HEK293 (cell line): ENCODE measurements around the gene TBX6.
A peak's percentile ranks its signal among the peaks of the same experiment; 100 is the strongest.

ENCODE experiments used
- IKZF3 ChIP-seq: fragments of 450-650 bp; IDR thresholded peaks from 2 replicates; pipeline ENCODE4 v1.5.0; 2018; ENCODE audit warnings: missing biosample characterization, mild to moderate bottlenecking, missing genetic modification characterization, moderate library complexity
- SALL2 ChIP-seq: fragments of 450-650 bp; formaldehyde crosslinking; IDR thresholded peaks from 2 replicates; pipeline ENCODE4 v1.5.0; 2017; ENCODE audit warnings: missing biosample characterization, mild to moderate bottlenecking, missing genetic modification characterization, borderline replicate concordance
- SP7 ChIP-seq: fragments of 450-650 bp; formaldehyde crosslinking; IDR thresholded peaks from 2 replicates; pipeline ENCODE4 v1.5.1; 2016; ENCODE audit warnings: missing biosample characterization, missing genetic modification characterization
- ZBTB20 ChIP-seq: fragments of 450-650 bp; formaldehyde crosslinking; IDR thresholded peaks from 2 replicates; pipeline ENCODE4 v1.5.1; 2016; ENCODE audit warnings: missing biosample characterization, missing genetic modification characterization
- ZBTB48 ChIP-seq: fragments of 450-650 bp; formaldehyde crosslinking; IDR thresholded peaks from 2 replicates; pipeline ENCODE4 v1.5.1; 2016; ENCODE audit warnings: missing biosample characterization, missing genetic modification characterization
- ZFP3 ChIP-seq: fragments of 450-650 bp; formaldehyde crosslinking; IDR thresholded peaks from 2 replicates; pipeline ENCODE4 v1.5.1; 2016; ENCODE audit warnings: low read depth, missing biosample characterization, missing genetic modification characterization
- ZFP69B ChIP-seq: fragments of 450-650 bp; formaldehyde crosslinking; IDR thresholded peaks from 2 replicates; pipeline ENCODE4 v1.5.1; 2016; ENCODE audit warnings: missing biosample characterization, missing genetic modification characterization
- ZNF16 ChIP-seq: fragments of 450-650 bp; formaldehyde crosslinking; IDR thresholded peaks from 2 replicates; pipeline ENCODE4 v1.5.1; 2016; ENCODE audit warnings: low read depth, missing biosample characterization, missing genetic modification characterization
- ZNF175 ChIP-seq: fragments of 450-650 bp; formaldehyde crosslinking; IDR thresholded peaks from 2 replicates; pipeline ENCODE4 v1.5.1; 2016; ENCODE audit warnings: missing biosample characterization, missing genetic modification characterization
- ZNF221 ChIP-seq: fragments of 450-650 bp; formaldehyde crosslinking; IDR thresholded peaks from 2 replicates; pipeline ENCODE4 v1.5.1; 2017; ENCODE audit warnings: missing biosample characterization, missing genetic modification characterization, borderline replicate concordance
- ZNF223 ChIP-seq: fragments of 450-650 bp; formaldehyde crosslinking; IDR thresholded peaks from 2 replicates; pipeline ENCODE4 v1.5.1; 2016; ENCODE audit warnings: missing biosample characterization, missing genetic modification characterization
- ZNF248 ChIP-seq: fragments of 450-650 bp; formaldehyde crosslinking; IDR thresholded peaks from 2 replicates; pipeline ENCODE4 v1.5.1; 2017; ENCODE audit warnings: missing biosample characterization, missing genetic modification characterization
- ZNF354C ChIP-seq: fragments of 450-650 bp; formaldehyde crosslinking; IDR thresholded peaks from 2 replicates; pipeline ENCODE4 v1.5.1; 2016; ENCODE audit warnings: missing biosample characterization, missing genetic modification characterization, low read depth, borderline replicate concordance
- ZNF366 ChIP-seq: fragments of 450-650 bp; formaldehyde crosslinking; conservative IDR thresholded peaks from 2 replicates; pipeline ENCODE4 v1.5.1; 2016; ENCODE audit warnings: missing biosample characterization, missing genetic modification characterization
- ZNF37A ChIP-seq: fragments of 450-650 bp; IDR thresholded peaks from 2 replicates; pipeline ENCODE4 v1.5.1; 2018; ENCODE audit warnings: missing biosample characterization, missing genetic modification characterization
- ZNF394 ChIP-seq: fragments of 450-650 bp; formaldehyde crosslinking; IDR thresholded peaks from 2 replicates; pipeline ENCODE4 v1.5.1; 2016; ENCODE audit warnings: missing biosample characterization, missing genetic modification characterization, mild to moderate bottlenecking, moderate library complexity, borderline replicate concordance
- ZNF423 ChIP-seq: fragments of 450-650 bp; formaldehyde crosslinking; IDR thresholded peaks from 2 replicates; pipeline ENCODE4 v1.5.1; 2016; ENCODE audit warnings: missing biosample characterization, missing genetic modification characterization
- ZNF514 ChIP-seq: fragments of 450-650 bp; formaldehyde crosslinking; IDR thresholded peaks from 2 replicates; pipeline ENCODE4 v1.5.1; 2016; ENCODE audit warnings: missing biosample characterization, missing genetic modification characterization
- ZNF518A ChIP-seq: fragments of 450-650 bp; formaldehyde crosslinking; conservative IDR thresholded peaks from 2 replicates; pipeline ENCODE4 v1.5.1; 2016; ENCODE audit warnings: low read depth, missing biosample characterization, missing genetic modification characterization
- ZNF585B ChIP-seq: fragments of 450-650 bp; formaldehyde crosslinking; IDR thresholded peaks from 2 replicates; pipeline ENCODE4 v1.5.1; 2016; ENCODE audit warnings: missing biosample characterization, missing genetic modification characterization
- ZNF629 ChIP-seq: fragments of 450-650 bp; formaldehyde crosslinking; IDR thresholded peaks from 2 replicates; pipeline ENCODE4 v1.5.1; 2017; ENCODE audit warnings: missing biosample characterization, missing genetic modification characterization
- ZNF654 ChIP-seq: fragments of 450-650 bp; formaldehyde crosslinking; IDR thresholded peaks from 2 replicates; pipeline ENCODE4 v1.5.1; 2016; ENCODE audit warnings: low read depth, missing biosample characterization, missing genetic modification characterization
- ZNF830 ChIP-seq: fragments of 450-650 bp; IDR thresholded peaks from 2 replicates; pipeline ENCODE4 v1.5.0; 2018; ENCODE audit warnings: missing biosample characterization, missing genetic modification characterization, low read depth, mild to moderate bottlenecking, moderate library complexity
- ZSCAN23 ChIP-seq: fragments of 450-650 bp; formaldehyde crosslinking; IDR thresholded peaks from 2 replicates; pipeline ENCODE4 v1.5.1; 2016; ENCODE audit warnings: missing biosample characterization, missing genetic modification characterization
- TF ChIP-seq, protein P1 (sequence below): fragments of 450-650 bp; formaldehyde crosslinking; IDR thresholded peaks from 2 replicates; pipeline ENCODE4 v1.5.1; 2016; ENCODE audit warnings: missing biosample characterization, missing genetic modification characterization
- TF ChIP-seq, protein P2 (sequence below): fragments of 450-650 bp; formaldehyde crosslinking; IDR thresholded peaks from 2 replicates; pipeline ENCODE4 v1.5.1; 2016; ENCODE audit warnings: missing biosample characterization, missing genetic modification characterization
- TF ChIP-seq, protein P3 (sequence below): sonication (generic); formaldehyde crosslinking; IDR thresholded peaks from 2 replicates; pipeline ENCODE4 v1.8.1; 2022; ENCODE audit warnings: mild to moderate bottlenecking, moderate library complexity, missing genetic modification reagents

TBX6 gene

GRCh38 chr16:30075503-30076275 is 16.0 kb downstream of the TBX6 start, which contains the start of gene PPP4C (continued):
- TF ChIP-seq, protein P1, sequence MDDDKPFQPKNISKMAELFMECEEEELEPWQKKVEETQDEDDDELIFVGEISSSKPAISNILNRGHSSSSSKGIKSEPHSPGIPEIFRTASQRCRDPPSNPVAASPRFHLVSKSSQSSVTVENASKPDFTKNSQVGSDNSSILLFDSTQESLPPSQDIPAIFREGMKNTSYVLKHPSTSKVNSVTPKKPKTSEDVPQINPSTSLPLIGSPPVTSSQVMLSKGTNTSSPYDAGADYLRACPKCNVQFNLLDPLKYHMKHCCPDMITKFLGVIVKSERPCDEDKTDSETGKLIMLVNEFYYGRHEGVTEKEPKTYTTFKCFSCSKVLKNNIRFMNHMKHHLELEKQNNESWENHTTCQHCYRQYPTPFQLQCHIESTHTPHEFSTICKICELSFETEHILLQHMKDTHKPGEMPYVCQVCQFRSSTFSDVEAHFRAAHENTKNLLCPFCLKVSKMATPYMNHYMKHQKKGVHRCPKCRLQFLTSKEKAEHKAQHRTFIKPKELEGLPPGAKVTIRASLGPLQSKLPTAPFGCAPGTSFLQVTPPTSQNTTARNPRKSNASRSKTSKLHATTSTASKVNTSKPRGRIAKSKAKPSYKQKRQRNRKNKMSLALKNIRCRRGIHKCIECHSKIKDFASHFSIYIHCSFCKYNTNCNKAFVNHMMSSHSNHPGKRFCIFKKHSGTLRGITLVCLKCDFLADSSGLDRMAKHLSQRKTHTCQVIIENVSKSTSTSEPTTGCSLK: no peak
- no peak for TF ChIP-seq ZNF830 (tag by site-specific recombination)
- TF ChIP-seq ZNF514: no peak
- no peak for TF ChIP-seq SALL2 (tag by site-specific recombination)
- TF ChIP-seq ZBTB20: peak; percentile 97
- peak; percentile 64 for TF ChIP-seq ZNF394 (tag by site-specific recombination)
- TF ChIP-seq ZNF354C: no peak
- TF ChIP-seq ZNF366 (tag by site-specific recombination): no peak; the same call in 1 of the 2 replicates
- TF ChIP-seq ZNF16 (tag by site-specific recombination): no peak
- TF ChIP-seq, protein P2, sequence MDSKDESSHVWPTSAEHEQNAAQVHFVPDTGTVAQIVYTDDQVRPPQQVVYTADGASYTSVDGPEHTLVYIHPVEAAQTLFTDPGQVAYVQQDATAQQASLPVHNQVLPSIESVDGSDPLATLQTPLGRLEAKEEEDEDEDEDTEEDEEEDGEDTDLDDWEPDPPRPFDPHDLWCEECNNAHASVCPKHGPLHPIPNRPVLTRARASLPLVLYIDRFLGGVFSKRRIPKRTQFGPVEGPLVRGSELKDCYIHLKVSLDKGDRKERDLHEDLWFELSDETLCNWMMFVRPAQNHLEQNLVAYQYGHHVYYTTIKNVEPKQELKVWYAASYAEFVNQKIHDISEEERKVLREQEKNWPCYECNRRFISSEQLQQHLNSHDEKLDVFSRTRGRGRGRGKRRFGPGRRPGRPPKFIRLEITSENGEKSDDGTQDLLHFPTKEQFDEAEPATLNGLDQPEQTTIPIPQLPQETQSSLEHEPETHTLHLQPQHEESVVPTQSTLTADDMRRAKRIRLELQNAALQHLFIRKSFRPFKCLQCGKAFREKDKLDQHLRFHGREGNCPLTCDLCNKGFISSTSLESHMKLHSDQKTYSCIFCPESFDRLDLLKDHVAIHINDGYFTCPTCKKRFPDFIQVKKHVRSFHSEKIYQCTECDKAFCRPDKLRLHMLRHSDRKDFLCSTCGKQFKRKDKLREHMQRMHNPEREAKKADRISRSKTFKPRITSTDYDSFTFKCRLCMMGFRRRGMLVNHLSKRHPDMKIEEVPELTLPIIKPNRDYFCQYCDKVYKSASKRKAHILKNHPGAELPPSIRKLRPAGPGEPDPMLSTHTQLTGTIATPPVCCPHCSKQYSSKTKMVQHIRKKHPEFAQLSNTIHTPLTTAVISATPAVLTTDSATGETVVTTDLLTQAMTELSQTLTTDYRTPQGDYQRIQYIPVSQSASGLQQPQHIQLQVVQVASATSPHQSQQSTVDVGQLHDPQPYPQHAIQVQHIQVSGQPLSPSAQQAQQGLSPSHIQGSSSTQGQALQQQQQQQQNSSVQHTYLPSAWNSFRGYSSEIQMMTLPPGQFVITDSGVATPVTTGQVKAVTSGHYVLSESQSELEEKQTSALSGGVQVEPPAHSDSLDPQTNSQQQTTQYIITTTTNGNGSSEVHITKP (tag by site-specific recombination): peak; percentile 57
- no peak for TF ChIP-seq ZNF585B
- no peak for TF ChIP-seq ZNF223
- TF ChIP-seq ZFP3 (tag by site-specific recombination): no peak
- TF ChIP-seq ZNF175 (tag by site-specific recombination): no peak
- no peak for TF ChIP-seq ZFP69B (tag by site-specific recombination)
- TF ChIP-seq ZBTB48 (tag by site-specific recombination): no peak
- TF ChIP-seq SP7 (tag by site-specific recombination): peak; percentile 73
- TF ChIP-seq ZNF629 (tag by site-specific recombination): peak; percentile 99
- TF ChIP-seq ZNF248 (tag by site-specific recombination): no peak
- TF ChIP-seq ZSCAN23 (tag by site-specific recombination): no peak
- TF ChIP-seq ZNF654 (tag by site-specific recombination): no peak
- peak; percentile 73; the same call in 1 of the 2 replicates for TF ChIP-seq IKZF3 (tag by site-specific recombination)
- no peak for TF ChIP-seq ZNF37A (tag by site-specific recombination)
- TF ChIP-seq ZNF423: no peak
- no peak for TF ChIP-seq ZNF221
- peak; percentile 92 for TF ChIP-seq ZNF518A (tag by site-specific recombination)
- TF ChIP-seq, protein P3, sequence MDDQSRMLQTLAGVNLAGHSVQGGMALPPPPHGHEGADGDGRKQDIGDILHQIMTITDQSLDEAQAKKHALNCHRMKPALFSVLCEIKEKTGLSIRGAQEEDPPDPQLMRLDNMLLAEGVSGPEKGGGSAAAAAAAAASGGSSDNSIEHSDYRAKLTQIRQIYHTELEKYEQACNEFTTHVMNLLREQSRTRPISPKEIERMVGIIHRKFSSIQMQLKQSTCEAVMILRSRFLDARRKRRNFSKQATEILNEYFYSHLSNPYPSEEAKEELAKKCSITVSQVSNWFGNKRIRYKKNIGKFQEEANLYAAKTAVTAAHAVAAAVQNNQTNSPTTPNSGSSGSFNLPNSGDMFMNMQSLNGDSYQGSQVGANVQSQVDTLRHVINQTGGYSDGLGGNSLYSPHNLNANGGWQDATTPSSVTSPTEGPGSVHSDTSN (CRISPR knock-in tag): no peak
